Lung (tissue), 12 donors: ENCODE results near the gene HOXA9. TPM values are rescaled to one million over a fixed set of nuclear protein-coding genes. Genes with fewer than 3 reads are reported as not detected.
A peak's percentile ranks its signal among the peaks of the same experiment; 100 is the strongest.

Experiments
- ATAC-seq: fragments of 200-7000 bp; cut with Tn5 transposase; one replicate; pipeline ENCODE4 v1.9.1; 2020; ENCODE audit warnings: moderate number of reproducible peaks; ENCODE audit not compliant: insufficient read depth, low FRiP score
- DNase-seq, 3 donors: peaks; one replicate each; pipeline ENCODE4 v3.0.0-alpha.2; 2013 to 2017
- H3K27ac ChIP-seq, 2 donors: one replicate each; pipeline ENCODE4 v1.5.1; 2013; ENCODE audit warnings: mild to moderate bottlenecking in 2 of 2, moderate library complexity in 2 of 2, control low read depth in 1 of 2, inconsistent platforms in 1 of 2, low read depth in 1 of 2, low read length in 1 of 2
- H3K27me3 ChIP-seq, 3 donors: one replicate each; pipeline ENCODE4 v1.5.1; 2013; ENCODE audit warnings: low read length in 2 of 3; ENCODE audit not compliant: control insufficient read depth in 3 of 3, insufficient read depth in 3 of 3
- H3K36me3 ChIP-seq, 4 donors: one replicate each; pipeline ENCODE4 v1.5.1; 2013; ENCODE audit warnings: low read length in 4 of 4, mild to moderate bottlenecking in 1 of 4, moderate library complexity in 1 of 4; ENCODE audit not compliant: control insufficient read depth in 4 of 4, insufficient read depth in 4 of 4
- H3K4me1 ChIP-seq, 5 donors: one replicate each; pipeline ENCODE4 v1.5.1; 2013; ENCODE audit warnings: low read length in 5 of 5, mild to moderate bottlenecking in 2 of 5, moderate library complexity in 1 of 5; ENCODE audit not compliant: control insufficient read depth in 5 of 5, insufficient read depth in 5 of 5
- H3K4me3 ChIP-seq: one replicate; pipeline ENCODE4 v1.5.1; 2013; ENCODE audit warnings: mild to moderate bottlenecking, control low read depth, moderate library complexity
- H3K9ac ChIP-seq, 2 donors: one replicate each; pipeline ENCODE4 v1.5.1; 2013; ENCODE audit warnings: low read length in 2 of 2, control low read depth in 1 of 2; ENCODE audit not compliant: insufficient read depth in 1 of 2
- H3K9me3 ChIP-seq, 4 donors: one replicate each; pipeline ENCODE4 v1.5.1; 2013; ENCODE audit warnings: low read length in 3 of 4, mild to moderate bottlenecking in 1 of 4, moderate library complexity in 1 of 4; ENCODE audit not compliant: control insufficient read depth in 4 of 4, insufficient read depth in 3 of 4
- whole genome bisulfite sequencing, 2 donors: extraction: QIAGEN DNeasy Blood & Tissue Kit; methylation state at CpG; one replicate each; pipeline ENCODE4 v1.1.7; 2013; 5-methylcytosine and 5-hydroxymethylcytosine counted together
- polyA plus RNA-seq, 2 donors: library from polyadenylated mRNA; stranded (reverse); fragments of 200-250 nt; gene quantifications; one replicate each; pipeline ENCODE4 v1.2.1, GENCODE V29; 2013
- total RNA-seq, 2 donors: library from RNA; depleted of rRNA in 1 of 2; stranded (reverse); fragments of >200 nt in 1 of 2; gene quantifications; one replicate each; pipeline ENCODE4 v1.2.1, GENCODE V29; 2014 to 2021
- TF ChIP-seq, protein P1 (sequence below): IDR thresholded peaks from 2 replicates; pipeline ENCODE4 v1.5.1; 2012; ENCODE audit warnings: mild to moderate bottlenecking; ENCODE audit errors: control extremely low read depth, extremely low read depth
- donor health status: control.
- donor health status: control.
- donor health status: Bipolar disorder and iron deficiency.
- donor health status: healthy.
- donor health status: DM: yes; HTN: yes; CAD: no.

HOXA9 gene
- total and polyA plus RNA-seq, 4 donors = 0.11 to 0.85 (median 0.43) TPM

DNA sequence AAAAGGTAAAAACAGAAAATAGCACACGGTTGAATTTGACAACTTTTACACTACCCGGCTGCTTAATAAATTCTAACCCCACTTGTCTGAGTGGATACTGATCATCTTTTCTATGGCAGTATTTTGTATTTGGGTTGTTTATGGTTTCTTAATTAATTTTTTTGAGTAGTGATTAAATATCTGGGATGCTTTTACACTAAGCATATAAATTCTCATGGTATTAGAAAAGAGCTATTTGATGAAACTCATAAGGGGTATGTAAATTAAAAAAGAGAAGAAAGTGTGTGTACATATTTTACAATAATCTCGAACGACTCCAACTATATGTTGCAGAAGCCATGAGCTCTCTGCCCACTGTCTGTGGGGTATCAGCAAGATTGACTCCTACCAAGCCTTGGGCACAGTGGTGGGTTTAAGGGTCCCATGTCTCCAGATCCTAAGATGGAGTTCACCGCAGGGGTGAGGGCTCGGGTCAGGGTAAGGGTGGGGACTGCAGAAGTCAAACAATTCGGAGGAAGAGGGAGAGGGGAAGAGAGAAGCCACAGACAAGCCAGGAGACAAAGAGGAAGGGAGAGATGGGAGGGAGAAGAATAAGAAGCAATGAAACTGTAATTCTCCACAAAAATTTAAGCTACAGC is 42.1 kb upstream of the HOXA9 start:
- Histone ChIP-seq H3K36me3 (no peaks in the 10 kb centered on the region), H3K9me3 (peaks cover 0 to 7% (median 0%) of the 10 kb centered on the region in 4 donors), H3K27ac (no peak overlapping the region), H3K4me1 (peaks cover 0 to 11% (median 0%) of the 10 kb centered on the region in 5 donors), H3K27me3 (peaks cover 10 to 100% (median 99%) of the 10 kb centered on the region in 3 donors), H3K9ac (no peak overlapping the region), H3K4me3 (no peak overlapping the region)
- no peak for ATAC-seq
- TF ChIP-seq, protein P1, sequence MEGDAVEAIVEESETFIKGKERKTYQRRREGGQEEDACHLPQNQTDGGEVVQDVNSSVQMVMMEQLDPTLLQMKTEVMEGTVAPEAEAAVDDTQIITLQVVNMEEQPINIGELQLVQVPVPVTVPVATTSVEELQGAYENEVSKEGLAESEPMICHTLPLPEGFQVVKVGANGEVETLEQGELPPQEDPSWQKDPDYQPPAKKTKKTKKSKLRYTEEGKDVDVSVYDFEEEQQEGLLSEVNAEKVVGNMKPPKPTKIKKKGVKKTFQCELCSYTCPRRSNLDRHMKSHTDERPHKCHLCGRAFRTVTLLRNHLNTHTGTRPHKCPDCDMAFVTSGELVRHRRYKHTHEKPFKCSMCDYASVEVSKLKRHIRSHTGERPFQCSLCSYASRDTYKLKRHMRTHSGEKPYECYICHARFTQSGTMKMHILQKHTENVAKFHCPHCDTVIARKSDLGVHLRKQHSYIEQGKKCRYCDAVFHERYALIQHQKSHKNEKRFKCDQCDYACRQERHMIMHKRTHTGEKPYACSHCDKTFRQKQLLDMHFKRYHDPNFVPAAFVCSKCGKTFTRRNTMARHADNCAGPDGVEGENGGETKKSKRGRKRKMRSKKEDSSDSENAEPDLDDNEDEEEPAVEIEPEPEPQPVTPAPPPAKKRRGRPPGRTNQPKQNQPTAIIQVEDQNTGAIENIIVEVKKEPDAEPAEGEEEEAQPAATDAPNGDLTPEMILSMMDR = no peak
- DNase-seq = no peak
- 29 to 40% methylated on average over 7 of the region's 7 CpGs for WGBS, 2 donors

DNA sequence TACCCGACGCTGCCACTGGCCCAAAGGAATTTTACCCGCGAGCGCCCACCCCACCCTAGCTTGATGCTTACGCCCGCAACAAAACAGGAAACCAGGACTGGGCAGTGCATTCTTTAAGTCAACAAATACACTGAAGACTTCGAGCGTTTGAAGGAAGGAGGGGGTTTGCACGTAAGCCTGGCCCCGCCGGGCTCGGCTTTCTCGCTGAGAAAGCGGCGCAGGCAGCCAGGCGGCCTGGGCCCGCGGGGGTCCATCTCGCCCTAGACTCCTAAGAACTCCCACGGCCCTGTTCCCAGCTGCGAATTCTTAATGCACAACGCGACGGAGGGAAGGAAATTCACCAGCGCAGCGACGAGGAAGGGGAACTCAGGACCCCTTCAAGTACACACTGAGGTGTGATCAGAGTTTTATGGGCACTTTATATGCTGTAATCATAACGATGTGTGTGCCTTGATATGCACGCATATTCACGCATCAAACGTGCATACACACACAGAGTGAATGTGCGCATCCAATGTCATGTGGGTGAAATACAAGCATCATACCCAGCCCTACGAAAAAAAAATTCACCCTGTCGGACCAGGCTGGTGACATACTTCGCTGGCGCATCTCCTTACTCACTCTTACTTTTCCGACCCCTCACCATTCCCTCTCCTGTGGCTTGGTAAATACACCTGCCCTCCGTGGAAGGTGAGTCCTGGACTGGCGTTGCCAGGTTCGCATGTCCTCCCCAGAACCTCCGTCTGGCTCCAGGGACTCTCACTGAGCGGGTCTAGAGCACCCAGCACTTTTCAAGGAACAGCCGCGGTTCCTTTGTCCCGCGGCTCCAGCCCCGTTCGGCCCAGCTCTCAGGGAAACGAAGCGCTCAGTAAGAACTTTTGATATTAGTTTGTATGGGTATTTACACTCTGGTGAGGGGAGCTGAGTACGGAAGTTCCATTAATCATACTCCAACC is 40.3 kb upstream of the HOXA9 start:
- peak in 1 of 3 donors; percentile 37 for DNase-seq
- 9 to 10% methylated on average over 52 of the region's 52 CpGs for WGBS, 2 donors
- Histone ChIP-seq H3K27ac (no peak overlapping the region), H3K9me3 (peaks cover 0 to 15% (median 0%) of the 10 kb centered on the region in 4 donors), H3K27me3 (peaks cover 10 to 100% (median 99%) of the 10 kb centered on the region in 3 donors), H3K36me3 (no peaks in the 10 kb centered on the region), H3K4me3 (no peak overlapping the region), H3K9ac (no peak overlapping the region), H3K4me1 (peaks cover 0 to 17% (median 2%) of the 10 kb centered on the region in 5 donors)
- TF ChIP-seq, protein P1 = no peak
- no peak for ATAC-seq

DNA sequence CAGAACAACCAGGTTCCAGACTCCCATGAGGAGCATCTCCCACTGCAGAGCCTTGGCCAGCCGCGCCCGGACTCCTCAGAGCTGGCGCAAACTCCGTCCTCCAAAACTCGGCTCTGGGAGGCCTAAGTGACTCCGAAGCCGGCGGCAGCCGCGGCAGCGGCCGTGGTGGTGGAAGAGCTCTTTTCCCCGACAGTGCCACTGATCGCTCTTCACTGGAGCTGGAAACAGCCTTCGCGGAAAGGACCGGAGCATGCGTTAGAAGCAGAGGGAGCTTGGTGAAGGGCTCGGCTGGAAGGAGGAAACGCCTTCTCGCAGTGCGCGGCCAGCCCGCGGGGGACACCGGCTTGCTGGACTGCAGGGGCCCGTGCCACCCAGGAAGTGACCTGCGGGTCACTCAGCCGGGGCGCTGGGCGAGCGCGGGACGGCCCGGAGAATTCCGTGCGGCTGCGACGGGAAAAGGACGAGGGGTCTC is 39.5 kb upstream of the HOXA9 start:
- H3K9ac ChIP-seq = no peak overlapping the region
- H3K4me1 ChIP-seq = peaks cover 0 to 22% (median 3%) of the 10 kb centered on the region in 5 donors
- DNase-seq (peak in 2 of 3 donors; percentile 50 to 60), ATAC-seq (no peak)
- H3K27ac ChIP-seq = no peak overlapping the region
- TF ChIP-seq, protein P1 = no peak
- no peak overlapping the region for H3K4me3 ChIP-seq
- WGBS, 2 donors = 3 to 6% methylated on average over 41 of the region's 41 CpGs
- peaks cover 3 to 96% (median 96%) of the 10 kb centered on the region in 3 donors for H3K27me3 ChIP-seq
- peaks cover 0 to 12% (median 0%) of the 10 kb centered on the region in 4 donors for H3K9me3 ChIP-seq
- no peaks in the 10 kb centered on the region for H3K36me3 ChIP-seq
